ENCODE measurements around the gene OST4.
"Not testable (repeated sequence)": the region's sequence is repeated elsewhere in the genome, so short reads cannot be mapped to it uniquely, and the experiment has no call there.

Gene OST4

DNA sequence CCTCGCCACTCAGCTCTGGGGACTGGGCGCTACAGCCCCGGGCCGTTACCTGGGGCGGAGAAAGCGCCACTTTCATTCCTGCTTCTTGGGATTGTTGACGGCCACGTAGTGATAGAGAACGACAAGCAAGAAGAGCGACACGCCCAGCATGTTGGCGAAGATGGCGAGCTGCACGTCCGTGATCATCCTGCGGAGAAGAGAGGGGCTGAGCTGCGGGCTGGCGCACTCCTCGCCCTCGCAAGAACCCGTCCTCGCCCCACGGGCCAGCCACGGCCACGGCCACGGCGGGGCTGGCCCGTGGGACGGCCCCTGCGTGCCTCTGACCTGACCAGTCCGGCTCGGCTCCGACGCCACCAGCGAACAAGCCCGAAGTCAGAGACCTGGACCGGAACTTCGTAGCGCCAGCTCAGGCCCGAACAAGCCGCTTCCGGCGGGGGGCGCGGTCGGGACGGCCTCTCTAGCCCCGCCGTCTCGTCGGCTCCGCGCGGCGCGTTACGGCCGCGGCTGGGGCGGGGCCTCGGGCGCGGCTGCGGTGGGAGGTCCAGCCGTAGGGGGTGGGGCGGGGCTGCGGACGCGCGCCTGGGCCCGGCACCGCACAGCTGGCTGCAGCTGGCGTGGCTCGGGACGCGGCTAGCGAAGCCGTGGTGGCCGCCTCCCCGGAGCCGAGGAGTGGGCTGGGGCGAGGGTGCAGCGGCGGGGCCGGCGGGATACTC is at the start of gene OST4:
Gene OST4, minus strand, starts transcription at position 378 of the 713 bp plus-strand sequence.
- peak; percentile 91 for DNase-seq

- DNase-seq, result not testable (repeated sequence)
Measured at GRCh38 chr2:27119330-27119670, 47.8 kb upstream of the OST4 start.

GRCh38 chr2:27118525-27119329 is 47.3 kb upstream of the OST4 start, which contains the start of gene CGREF1:
Gene CGREF1, minus strand, starts transcription at chr2:27119128. Its CDS starts 14,762 bp downstream, at chr2:27104366.
- DNase-seq, result no peak

DNA sequence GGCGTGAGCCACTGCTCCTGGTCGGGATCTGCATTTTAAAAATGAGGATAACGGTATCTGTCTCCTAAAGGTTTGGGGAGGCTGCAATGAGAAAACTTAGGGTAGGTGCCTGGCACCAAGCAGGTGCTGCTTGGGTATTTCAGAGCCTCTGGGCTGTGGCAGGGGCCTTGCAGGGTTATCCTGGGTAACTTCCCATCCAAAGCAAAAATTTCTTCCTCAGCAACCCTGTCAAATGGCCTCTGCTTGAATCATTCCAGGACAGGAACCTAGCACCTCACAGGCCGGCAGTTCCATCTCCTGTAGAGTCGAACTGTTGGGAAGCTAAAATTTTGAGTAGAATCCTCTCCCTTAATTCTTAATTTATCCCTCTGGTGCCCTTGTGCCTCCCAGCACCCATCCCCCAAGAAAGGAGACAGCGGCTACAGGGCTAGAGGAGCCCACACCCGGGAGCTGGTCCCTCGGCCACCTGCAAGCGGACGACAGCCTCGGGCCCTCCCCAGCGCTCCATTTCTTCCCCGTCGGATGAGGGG is 46.6 kb upstream of the OST4 start:
- no peak for DNase-seq

GRCh38 chr2:27115519-27115918 is 44.1 kb upstream of the OST4 start:
- no peak for DNase-seq

DNA sequence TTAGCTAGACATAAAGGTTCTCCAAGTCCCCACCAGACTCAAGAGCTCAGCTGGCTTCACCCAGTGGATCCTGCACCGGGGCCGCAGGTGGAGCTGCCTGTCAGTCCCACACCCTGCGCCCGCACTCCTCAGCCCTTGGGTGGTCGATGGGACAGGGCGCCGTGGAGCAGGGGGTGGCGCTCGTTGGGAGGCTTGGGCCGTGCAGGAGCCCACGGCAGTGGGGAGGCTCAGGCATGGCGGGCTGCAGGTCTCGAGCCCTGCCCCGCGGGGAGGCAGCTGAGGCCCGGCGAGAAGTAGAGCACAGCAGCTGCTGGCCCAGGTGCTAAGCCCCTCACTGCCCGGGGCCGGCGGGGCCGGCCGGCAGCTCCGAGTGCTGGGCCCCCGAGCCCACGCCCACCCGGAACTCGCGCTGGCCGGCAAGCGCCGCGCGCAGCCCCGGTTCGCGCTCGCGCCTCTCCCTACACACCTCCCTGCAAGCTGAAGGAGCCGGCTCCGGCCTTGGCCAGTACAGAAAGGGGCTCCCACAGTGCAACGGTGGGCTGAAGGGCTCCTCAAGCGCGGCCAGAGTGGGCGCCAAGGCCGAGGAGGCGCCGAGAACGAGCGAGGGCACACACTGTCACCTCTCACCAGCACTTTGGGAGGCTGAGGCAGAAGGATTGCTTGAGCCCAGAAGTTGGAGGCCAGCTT is 40.1 kb upstream of the OST4 start:
- not testable (repeated sequence) for DNase-seq

DNA sequence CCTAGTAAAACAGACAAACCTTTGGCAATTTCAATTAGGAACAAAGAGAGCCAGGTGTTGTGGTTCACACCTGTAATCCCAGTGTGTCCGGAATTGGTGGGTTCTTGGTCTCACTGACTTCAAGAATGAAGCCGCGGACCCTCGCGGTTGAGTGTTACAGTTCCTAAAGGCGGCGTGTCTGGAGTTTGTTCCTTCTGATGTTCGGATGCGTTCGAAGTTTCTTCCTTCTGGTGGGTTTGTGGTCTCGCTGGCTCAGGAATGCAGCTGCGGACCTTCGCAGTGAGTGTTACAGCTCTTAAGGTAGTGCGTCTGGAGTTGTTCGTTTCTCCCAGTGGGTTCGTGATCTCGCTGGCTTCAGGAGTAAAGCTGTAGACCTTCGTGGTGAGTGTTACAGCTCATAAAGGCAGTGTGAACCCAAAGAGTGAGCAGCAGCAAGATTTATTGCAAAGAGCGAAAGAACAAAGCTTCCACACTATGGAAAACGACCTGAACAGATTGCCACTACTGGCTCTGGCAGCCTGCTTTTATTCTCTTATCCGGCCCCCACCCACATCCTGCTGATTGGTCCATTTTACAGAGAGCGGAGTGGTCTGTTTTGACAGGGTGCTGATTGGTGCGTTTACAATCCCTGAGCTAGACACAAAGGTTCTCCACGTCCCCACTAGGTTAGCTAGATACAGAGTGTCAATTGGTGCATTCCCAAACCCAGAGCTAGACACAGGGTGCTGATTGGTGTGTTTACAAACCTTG is 39.3 kb upstream of the OST4 start:
- DNase-seq, result not testable (repeated sequence)

DNA sequence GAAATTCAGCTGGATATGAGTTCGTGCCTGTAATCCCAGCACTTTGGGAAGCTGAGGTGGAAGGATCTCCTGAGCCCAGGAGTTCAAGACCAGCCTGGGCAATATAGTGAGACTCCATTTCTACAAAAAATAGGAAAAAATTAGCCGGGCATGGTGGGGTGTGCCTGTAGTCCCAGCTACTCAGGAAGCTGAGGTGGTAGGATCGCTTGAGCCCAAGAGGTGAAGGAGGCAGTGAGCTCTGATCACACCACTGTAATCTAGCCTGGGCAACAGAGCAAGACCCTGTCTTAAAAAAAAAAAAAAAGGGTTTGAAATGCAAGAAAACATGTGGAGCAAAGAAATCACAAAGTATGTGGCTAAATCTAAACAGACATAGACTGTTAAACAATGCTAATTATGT is 37.6 kb upstream of the OST4 start:
- no peak for DNase-seq

GRCh38 chr2:27108221-27108620 is 36.8 kb upstream of the OST4 start:
- DNase-seq, result no peak

DNA sequence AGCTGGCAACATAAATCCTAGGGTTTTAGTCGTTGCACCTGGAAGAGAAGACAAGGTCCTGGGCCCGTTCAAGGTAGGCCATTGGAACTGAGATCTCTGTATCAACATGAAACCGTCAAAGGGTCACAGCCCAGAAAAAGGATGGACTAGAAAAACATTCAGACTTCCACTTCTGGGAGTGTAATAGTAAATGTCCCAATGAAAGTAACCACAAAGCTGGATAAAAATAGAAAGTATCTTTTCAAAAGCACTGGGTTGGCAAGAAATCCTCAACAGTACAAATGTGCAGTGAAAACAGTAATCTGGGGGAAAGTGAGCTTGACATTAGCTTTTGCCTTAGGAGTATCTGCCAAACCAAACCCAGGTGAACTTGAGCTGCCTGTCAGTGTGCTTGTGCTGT is 34.5 kb upstream of the OST4 start:
- no peak for DNase-seq

GRCh38 chr2:27102329-27102728 is 30.9 kb upstream of the OST4 start:
- no peak for DNase-seq

GRCh38 chr2:27100036-27100435 is 28.6 kb upstream of the OST4 start:
- no peak for DNase-seq

- no peak for DNase-seq
Measured at GRCh38 chr2:27099334-27099955, 28.0 kb upstream of the OST4 start.

GRCh38 chr2:27097341-27097740 is 25.9 kb upstream of the OST4 start:
- DNase-seq, result no peak

DNA sequence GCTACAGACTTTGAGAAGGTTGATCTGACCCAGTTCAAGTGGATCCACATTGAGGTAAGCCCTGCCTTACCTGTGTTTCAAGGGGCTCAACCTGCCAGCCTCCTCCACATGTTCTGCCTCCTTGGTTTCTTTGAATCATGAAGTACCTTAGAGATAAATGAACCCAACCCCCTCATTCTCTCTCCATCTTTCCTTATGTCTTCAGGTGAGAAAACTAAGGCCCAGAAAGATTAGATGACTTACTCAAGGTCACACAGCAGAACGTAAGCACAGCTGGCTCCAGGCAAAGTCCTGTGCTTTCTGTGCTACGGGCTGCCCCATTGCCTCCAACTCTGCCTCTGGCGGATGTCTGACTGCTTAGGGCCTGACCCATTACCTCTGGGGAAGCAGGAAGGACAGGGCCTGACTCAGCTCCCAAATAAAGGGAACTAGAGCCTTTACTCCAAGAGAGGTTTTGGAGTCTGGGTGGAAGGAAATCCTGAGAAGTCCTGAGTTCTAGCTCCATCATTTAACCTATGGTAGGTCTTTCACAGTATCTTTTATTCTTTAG is 25.4 kb upstream of the OST4 start:
- peak; percentile 36 for DNase-seq

DNA sequence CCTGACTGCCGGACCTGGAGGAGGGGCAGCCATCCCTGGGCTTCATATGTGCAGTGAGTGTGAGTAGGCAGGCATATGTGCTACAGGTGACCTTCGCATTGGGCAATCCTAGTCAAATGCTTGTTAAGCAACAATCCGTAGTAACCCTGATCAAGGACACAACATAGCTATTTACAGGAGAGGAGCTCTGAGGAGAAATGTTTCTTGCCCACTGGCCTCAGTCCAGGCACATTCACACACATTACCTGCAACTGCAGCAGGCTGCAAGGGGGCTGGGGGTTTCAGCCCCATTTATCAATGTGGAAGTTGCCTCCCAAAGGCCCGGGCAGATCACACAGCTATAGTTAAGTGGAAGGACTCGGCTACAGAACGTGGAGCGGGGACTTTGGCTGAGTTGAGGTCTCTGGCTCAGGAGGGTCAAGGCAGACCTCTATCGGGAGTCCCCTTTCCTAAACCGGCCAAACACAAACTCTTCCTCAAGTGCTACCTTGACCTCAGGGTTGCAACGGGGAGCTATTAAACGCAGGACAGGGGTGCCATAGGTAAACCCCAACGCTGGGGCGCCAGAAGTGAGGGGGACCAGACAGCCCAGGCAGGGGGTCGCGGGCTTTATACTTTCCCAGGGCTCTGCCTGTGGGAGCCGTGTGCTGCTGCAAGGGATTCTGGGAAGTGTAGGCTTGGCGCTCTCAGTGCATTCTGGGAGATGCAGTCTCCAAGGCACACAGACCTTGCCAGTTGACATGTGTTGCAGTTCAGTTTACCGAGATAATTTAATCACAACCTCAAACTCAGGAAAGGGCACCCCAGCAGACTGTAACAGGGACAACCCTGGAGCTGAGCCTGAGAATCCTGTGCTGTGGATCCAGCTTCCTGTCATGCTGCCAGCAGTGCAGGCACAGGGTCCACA is 24.5 kb upstream of the OST4 start:
- peak; percentile 49 for DNase-seq

- DNase-seq, result no peak
Measured at GRCh38 chr2:27095427-27095744, 23.9 kb upstream of the OST4 start.

DNA sequence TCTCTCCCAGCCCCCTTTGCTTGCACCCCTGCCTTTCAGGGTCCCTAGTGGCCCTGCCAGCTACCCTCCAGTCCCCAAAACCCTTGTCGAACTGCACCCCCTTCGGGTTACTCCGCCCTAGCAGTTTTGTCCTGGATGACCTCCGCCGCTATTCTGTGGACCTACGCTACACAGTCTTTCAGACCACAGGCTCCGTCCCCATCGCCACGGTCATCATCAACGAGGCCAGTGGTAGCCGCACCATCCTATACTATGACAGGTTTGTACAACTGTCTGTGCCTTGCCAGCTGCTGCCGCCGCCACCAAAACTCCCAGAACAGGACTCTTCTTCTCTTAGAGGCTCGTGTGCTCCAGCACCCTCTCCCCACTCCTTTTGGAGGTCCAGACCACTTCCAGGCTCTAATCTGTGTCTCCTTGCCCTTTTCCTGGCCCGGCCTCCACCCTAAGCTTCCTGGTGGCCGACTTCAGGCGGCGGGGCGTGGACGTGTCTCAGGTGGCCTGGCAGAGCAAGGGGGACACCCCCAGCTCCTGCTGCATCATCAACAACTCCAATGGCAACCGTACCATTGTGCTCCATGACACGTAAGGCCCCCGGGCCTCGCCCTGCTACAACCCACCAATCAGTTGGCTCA is 23.0 kb upstream of the OST4 start:
- no peak for DNase-seq

GRCh38 chr2:27093430-27094352 is 22.2 kb upstream of the OST4 start:
- no peak for DNase-seq
